GM23338 (cell line): ENCODE results near the gene CRACR2A. TPM values are rescaled to one million over a fixed set of nuclear protein-coding genes. Genes with fewer than 3 reads are reported as not detected.

ENCODE experiments used
- ATAC-seq: fragments of 200-7000 bp; cut with Tn5 transposase; 3 replicates; pipeline ENCODE4 v1.9.1; 2020
- DNase-seq: peaks from one replicate; pipeline ENCODE4 v3.0.0-alpha.2; 2015; ENCODE audit warnings: low spot score
- H2AFZ ChIP-seq: fragments of 200-600 bp; sonication (generic); 2 replicates; pipeline ENCODE4 v1.8.0; 2016; ENCODE audit warnings: antibody characterized with exemption, mild to moderate bottlenecking, moderate library complexity
- H3F3A ChIP-seq: fragments of 200-600 bp; sonication (generic); replicated peaks from 2 replicates; pipeline ENCODE4 v1.8.0; 2017; ENCODE audit warnings: antibody characterized with exemption, mixed run types, low read depth
- H3K27ac ChIP-seq: fragments of 200-600 bp; sonication (generic); 2 replicates; pipeline ENCODE4 v1.6.1; 2016; ENCODE audit warnings: low read depth
- H3K27me3 ChIP-seq: fragments of 200-600 bp; sonication (generic); 2 replicates; pipeline ENCODE4 v1.8.0; 2016; ENCODE audit warnings: mild to moderate bottlenecking, mixed run types, moderate library complexity; ENCODE audit not compliant: insufficient read depth
- H3K36me3 ChIP-seq: fragments of 200-600 bp; sonication (generic); 2 replicates; pipeline ENCODE4 v1.8.0; 2016; ENCODE audit warnings: mild to moderate bottlenecking; ENCODE audit not compliant: insufficient read depth
- H3K4me1 ChIP-seq: fragments of 200-600 bp; sonication (generic); 2 replicates; pipeline ENCODE4 v1.8.0; 2016; ENCODE audit warnings: mild to moderate bottlenecking, moderate library complexity; ENCODE audit not compliant: insufficient read depth
- H3K4me2 ChIP-seq: fragments of 200-600 bp; sonication (generic); 2 replicates; pipeline ENCODE4 v1.7.1; 2017; ENCODE audit warnings: mixed run types
- H3K4me3 ChIP-seq: fragments of 200-600 bp; sonication (generic); 2 replicates; pipeline ENCODE4 v1.6.1; 2016; ENCODE audit warnings: mixed run types
- H3K79me2 ChIP-seq: fragments of 200-600 bp; sonication (generic); replicated peaks from 2 replicates; pipeline ENCODE4 v1.8.0; 2017; ENCODE audit warnings: mild to moderate bottlenecking; ENCODE audit not compliant: insufficient read depth
- H3K9me2 ChIP-seq: fragments of 200-600 bp; sonication (generic); 2 replicates; pipeline ENCODE4 v1.8.0; 2017; ENCODE audit not compliant: insufficient read depth
- H4K20me1 ChIP-seq: fragments of 200-600 bp; sonication (generic); replicated peaks from 2 replicates; pipeline ENCODE4 v1.8.0; 2017; ENCODE audit warnings: mild to moderate bottlenecking; ENCODE audit not compliant: insufficient read depth
- H3K27ac Mint-ChIP-seq: 2 replicates; pipeline ENCODE4 v1.8.0; 2020; ENCODE audit warnings: inconsistent platforms, mild to moderate bottlenecking, moderate library complexity, mixed read lengths
- H3K27me3 Mint-ChIP-seq: 3 replicates; pipeline ENCODE4 v1.8.0; 2022; ENCODE audit warnings: low read depth, mild to moderate bottlenecking, moderate library complexity, mixed read lengths, inconsistent platforms; ENCODE audit not compliant: insufficient read depth, poor library complexity
- H3K36me3 Mint-ChIP-seq: 3 replicates; pipeline ENCODE4 v1.8.0; 2021; ENCODE audit warnings: low read depth, mild to moderate bottlenecking, inconsistent platforms, moderate library complexity, mixed read lengths
- H3K4me1 Mint-ChIP-seq: 3 replicates; pipeline ENCODE4 v1.8.0; 2020; ENCODE audit warnings: mild to moderate bottlenecking, inconsistent platforms, mixed read lengths
- H3K4me3 Mint-ChIP-seq: 3 replicates; pipeline ENCODE4 v1.8.0; 2021; ENCODE audit warnings: moderate library complexity, mild to moderate bottlenecking, inconsistent platforms, mixed read lengths
- H3K9me3 Mint-ChIP-seq: 3 replicates; pipeline ENCODE4 v1.8.0; 2020; ENCODE audit warnings: moderate library complexity, mild to moderate bottlenecking, inconsistent platforms, mixed read lengths
- CTCF ChIP-seq, 2 experiments: fragments of 200-600 bp in 1 of 2; sonication (generic) in 1 of 2; conservative IDR thresholded peaks; 2 replicates each; pipeline versions ENCODE4 v1.5.1 to v1.6.1; 2016 to 2017; ENCODE audit warnings: antibody characterized with exemption in 2 of 2, low read depth in 2 of 2, mild to moderate bottlenecking in 2 of 2, moderate library complexity in 1 of 2
- EZH2 ChIP-seq: fragments of 200-600 bp; sonication (generic); IDR thresholded peaks from one replicate; pipeline ENCODE4 v1.8.0; 2017; ENCODE audit warnings: antibody characterized with exemption, mild to moderate bottlenecking, low read depth; ENCODE audit not compliant: unreplicated experiment
- JUNB ChIP-seq: IDR thresholded peaks from one replicate; pipeline ENCODE4 v1.6.1; 2016; ENCODE audit warnings: antibody characterized with exemption; ENCODE audit not compliant: unreplicated experiment
- NANOG ChIP-seq: IDR thresholded peaks from 2 replicates; pipeline ENCODE4 v1.6.1; 2016; ENCODE audit warnings: antibody characterized with exemption, borderline replicate concordance
- STAT1 ChIP-seq: IDR thresholded peaks from one replicate; pipeline ENCODE4 v1.6.1; 2016; ENCODE audit warnings: antibody characterized with exemption; ENCODE audit not compliant: unreplicated experiment
- ZNF114 ChIP-seq: fragments of 250-450 bp; sonication (Bioruptor Pico); IDR thresholded peaks from 2 replicates; pipeline ENCODE4 v1.5.0; 2020; ENCODE audit warnings: mild to moderate bottlenecking, moderate library complexity
- ZNF331 ChIP-seq: fragments of 250-450 bp; sonication (Bioruptor Pico); IDR thresholded peaks from 2 replicates; pipeline ENCODE4 v1.5.0; 2020; ENCODE audit warnings: low read depth, mild to moderate bottlenecking, moderate library complexity
- ZNF462 ChIP-seq: fragments of 250-450 bp; sonication (Bioruptor Pico); IDR thresholded peaks from 2 replicates; pipeline ENCODE4 v1.5.0; 2020; ENCODE audit warnings: mild to moderate bottlenecking, moderate library complexity
- polyA plus RNA-seq: library from polyadenylated mRNA; unstranded; fragments of >200 nt; fragmentation: Nextera tagmentation; extraction: Ambion mirVana; gene quantifications from 2 replicates; pipeline ENCODE4 v1.2.1, GENCODE V29; 2016
- total RNA-seq: library from RNA; depleted of rRNA; stranded (reverse); fragments of >200 nt; shearing (Covaris generic); gene quantifications from 2 replicates; pipeline ENCODE4 v1.2.3, GENCODE V29; 2014
- TF ChIP-seq, protein P1 (sequence below): IDR thresholded peaks from one replicate; pipeline ENCODE4 v1.6.1; 2018; ENCODE audit warnings: antibody characterized with exemption; ENCODE audit not compliant: unreplicated experiment
- TF ChIP-seq, protein P2 (sequence below): IDR thresholded peaks from 2 replicates; pipeline ENCODE4 v1.6.1; 2016; ENCODE audit warnings: antibody characterized with exemption

Gene CRACR2A
- total and polyA plus RNA-seq, 2 experiments from 2014 or later = 1.5 to 3.0 TPM

GRCh38 chr12:3603576-3603975, 149.3 kb downstream of the CRACR2A start:
- no peaks in the 10 kb centered on the region for H3K9me3 Mint-ChIP-seq
- Histone ChIP-seq H3K4me2 (no peak overlapping the region), H4K20me1 (no peaks in the 10 kb centered on the region; the same call in 1 of the 2 replicates), H3K79me2 (no peaks in the 10 kb centered on the region), H3K36me3 (no peaks in the 10 kb centered on the region), H3F3A (0 out of 2 replicates have a peak, but pooled peaks cover 4% of the 10 kb centered on the region), H3K9me2 (no peaks in the 10 kb centered on the region), H3K4me3 (no peak overlapping the region), H3K27ac (no peak overlapping the region), H3K27me3 (peaks cover 10% of the 10 kb centered on the region; the same call in 1 of the 2 replicates), H3K4me1 (peaks cover 41% of the 10 kb centered on the region), H2AFZ (no peak overlapping the region)
- no peak overlapping the region for H3K4me3 Mint-ChIP-seq
- peaks cover 29% of the 10 kb centered on the region for H3K27me3 Mint-ChIP-seq
- H3K27ac Mint-ChIP-seq = no peak overlapping the region
- DNase-seq = no peak
- peaks cover 84% of the 10 kb centered on the region for H3K4me1 Mint-ChIP-seq
- H3K36me3 Mint-ChIP-seq = no peaks in the 10 kb centered on the region
- TF ChIP-seq ZNF114 (CRISPR knock-in tag) (no peak), EZH2 (no peak), JUNB (no peak), CTCF (conservative IDR thresholded peaks at IDR 0.05; ENCODE audit: low read depth in 2 of 2) (no peak), ZNF331 (CRISPR knock-in tag) (no peak), ZNF462 (CRISPR knock-in tag) (no peak), NANOG (no peak), STAT1 (no peak)
- TF ChIP-seq, protein P1, sequence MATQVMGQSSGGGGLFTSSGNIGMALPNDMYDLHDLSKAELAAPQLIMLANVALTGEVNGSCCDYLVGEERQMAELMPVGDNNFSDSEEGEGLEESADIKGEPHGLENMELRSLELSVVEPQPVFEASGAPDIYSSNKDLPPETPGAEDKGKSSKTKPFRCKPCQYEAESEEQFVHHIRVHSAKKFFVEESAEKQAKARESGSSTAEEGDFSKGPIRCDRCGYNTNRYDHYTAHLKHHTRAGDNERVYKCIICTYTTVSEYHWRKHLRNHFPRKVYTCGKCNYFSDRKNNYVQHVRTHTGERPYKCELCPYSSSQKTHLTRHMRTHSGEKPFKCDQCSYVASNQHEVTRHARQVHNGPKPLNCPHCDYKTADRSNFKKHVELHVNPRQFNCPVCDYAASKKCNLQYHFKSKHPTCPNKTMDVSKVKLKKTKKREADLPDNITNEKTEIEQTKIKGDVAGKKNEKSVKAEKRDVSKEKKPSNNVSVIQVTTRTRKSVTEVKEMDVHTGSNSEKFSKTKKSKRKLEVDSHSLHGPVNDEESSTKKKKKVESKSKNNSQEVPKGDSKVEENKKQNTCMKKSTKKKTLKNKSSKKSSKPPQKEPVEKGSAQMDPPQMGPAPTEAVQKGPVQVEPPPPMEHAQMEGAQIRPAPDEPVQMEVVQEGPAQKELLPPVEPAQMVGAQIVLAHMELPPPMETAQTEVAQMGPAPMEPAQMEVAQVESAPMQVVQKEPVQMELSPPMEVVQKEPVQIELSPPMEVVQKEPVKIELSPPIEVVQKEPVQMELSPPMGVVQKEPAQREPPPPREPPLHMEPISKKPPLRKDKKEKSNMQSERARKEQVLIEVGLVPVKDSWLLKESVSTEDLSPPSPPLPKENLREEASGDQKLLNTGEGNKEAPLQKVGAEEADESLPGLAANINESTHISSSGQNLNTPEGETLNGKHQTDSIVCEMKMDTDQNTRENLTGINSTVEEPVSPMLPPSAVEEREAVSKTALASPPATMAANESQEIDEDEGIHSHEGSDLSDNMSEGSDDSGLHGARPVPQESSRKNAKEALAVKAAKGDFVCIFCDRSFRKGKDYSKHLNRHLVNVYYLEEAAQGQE = no peak
- TF ChIP-seq, protein P2, sequence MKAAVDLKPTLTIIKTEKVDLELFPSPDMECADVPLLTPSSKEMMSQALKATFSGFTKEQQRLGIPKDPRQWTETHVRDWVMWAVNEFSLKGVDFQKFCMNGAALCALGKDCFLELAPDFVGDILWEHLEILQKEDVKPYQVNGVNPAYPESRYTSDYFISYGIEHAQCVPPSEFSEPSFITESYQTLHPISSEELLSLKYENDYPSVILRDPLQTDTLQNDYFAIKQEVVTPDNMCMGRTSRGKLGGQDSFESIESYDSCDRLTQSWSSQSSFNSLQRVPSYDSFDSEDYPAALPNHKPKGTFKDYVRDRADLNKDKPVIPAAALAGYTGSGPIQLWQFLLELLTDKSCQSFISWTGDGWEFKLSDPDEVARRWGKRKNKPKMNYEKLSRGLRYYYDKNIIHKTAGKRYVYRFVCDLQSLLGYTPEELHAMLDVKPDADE = no peak
- no peak for ATAC-seq
